Coronary artery (tissue), 2 donors: ENCODE data around the gene ZNF24.

Experiments used
- DNase-seq: peaks from one replicate; pipeline ENCODE4 v3.0.0-alpha.2; 2017; ENCODE audit warnings: low spot score
- H3K27ac ChIP-seq, 2 donors: fragments of 200-600 bp; sonication (generic); one replicate each; pipeline ENCODE4 v1.5.1; 2016 to 2019
- H3K4me3 ChIP-seq: fragments of 200-600 bp; sonication (generic); 2 replicates; pipeline ENCODE4 v1.5.1; 2016; ENCODE audit warnings: mild to moderate bottlenecking, moderate library complexity
- TF ChIP-seq, protein P1 (sequence below): fragments of 200-600 bp; sonication (generic); IDR thresholded peaks from one replicate; pipeline ENCODE4 v1.5.1; 2019; ENCODE audit warnings: antibody characterized with exemption

ZNF24 gene

DNA sequence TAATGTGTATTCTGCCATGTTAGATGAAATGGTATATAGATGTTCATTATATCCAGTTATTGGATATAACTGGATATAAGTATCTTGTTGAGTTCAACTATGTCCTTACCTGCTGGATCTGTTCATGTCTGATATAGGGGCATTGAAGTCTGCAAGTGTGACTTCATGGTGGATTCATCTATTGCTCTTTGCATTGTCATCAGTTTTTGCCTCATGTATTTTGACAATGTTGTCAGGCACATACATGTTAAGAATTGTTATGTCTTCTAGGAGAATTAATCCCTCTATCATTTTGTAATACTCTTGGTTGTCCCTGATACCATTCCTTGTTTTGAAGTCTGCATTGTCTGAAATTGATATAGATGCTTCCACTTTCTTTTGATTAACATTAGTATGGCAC is 15.4 kb downstream of the ZNF24 start:
- TF ChIP-seq, protein P1, sequence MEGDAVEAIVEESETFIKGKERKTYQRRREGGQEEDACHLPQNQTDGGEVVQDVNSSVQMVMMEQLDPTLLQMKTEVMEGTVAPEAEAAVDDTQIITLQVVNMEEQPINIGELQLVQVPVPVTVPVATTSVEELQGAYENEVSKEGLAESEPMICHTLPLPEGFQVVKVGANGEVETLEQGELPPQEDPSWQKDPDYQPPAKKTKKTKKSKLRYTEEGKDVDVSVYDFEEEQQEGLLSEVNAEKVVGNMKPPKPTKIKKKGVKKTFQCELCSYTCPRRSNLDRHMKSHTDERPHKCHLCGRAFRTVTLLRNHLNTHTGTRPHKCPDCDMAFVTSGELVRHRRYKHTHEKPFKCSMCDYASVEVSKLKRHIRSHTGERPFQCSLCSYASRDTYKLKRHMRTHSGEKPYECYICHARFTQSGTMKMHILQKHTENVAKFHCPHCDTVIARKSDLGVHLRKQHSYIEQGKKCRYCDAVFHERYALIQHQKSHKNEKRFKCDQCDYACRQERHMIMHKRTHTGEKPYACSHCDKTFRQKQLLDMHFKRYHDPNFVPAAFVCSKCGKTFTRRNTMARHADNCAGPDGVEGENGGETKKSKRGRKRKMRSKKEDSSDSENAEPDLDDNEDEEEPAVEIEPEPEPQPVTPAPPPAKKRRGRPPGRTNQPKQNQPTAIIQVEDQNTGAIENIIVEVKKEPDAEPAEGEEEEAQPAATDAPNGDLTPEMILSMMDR = no peak
- Histone ChIP-seq H3K27ac (no peak overlapping the region), H3K4me3 (no peak overlapping the region)
- DNase-seq = no peak

DNA sequence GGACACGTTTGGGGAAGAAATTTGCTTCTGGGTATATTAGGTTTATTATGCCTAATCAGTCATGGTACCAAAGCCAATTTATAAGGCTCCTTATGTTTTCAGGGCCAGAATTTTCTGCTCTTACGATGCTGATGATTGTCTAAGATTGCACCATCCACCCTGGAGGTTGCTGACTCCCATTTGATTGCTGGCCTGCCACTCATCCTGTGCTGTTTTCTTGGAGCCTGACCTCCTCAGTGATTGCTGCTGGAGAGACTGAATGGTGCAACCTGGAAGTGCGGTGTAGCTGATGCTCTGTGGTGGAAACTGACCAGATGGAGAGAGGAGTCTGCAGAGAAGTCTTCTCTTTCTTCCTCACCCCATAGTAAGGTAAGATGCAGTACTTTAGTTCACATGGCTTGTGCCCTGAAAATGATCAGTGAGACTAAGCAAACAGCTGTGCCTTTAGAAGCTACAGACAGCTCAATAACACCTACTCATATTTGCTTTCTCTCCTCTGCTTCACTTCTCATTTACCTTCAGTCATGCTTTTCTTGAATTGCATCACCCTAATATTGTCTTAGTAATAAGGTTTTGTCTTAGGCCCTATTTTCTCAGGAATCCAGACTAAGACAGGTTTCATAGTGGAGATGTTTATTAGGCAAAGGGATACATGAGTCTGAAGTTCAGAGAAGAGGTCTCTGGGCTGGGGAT is 17.4 kb downstream of the ZNF24 start:
- no peak overlapping the region for H3K27ac ChIP-seq
- no peak overlapping the region for H3K4me3 ChIP-seq
- no peak for DNase-seq
- TF ChIP-seq, protein P1 = no peak

DNA sequence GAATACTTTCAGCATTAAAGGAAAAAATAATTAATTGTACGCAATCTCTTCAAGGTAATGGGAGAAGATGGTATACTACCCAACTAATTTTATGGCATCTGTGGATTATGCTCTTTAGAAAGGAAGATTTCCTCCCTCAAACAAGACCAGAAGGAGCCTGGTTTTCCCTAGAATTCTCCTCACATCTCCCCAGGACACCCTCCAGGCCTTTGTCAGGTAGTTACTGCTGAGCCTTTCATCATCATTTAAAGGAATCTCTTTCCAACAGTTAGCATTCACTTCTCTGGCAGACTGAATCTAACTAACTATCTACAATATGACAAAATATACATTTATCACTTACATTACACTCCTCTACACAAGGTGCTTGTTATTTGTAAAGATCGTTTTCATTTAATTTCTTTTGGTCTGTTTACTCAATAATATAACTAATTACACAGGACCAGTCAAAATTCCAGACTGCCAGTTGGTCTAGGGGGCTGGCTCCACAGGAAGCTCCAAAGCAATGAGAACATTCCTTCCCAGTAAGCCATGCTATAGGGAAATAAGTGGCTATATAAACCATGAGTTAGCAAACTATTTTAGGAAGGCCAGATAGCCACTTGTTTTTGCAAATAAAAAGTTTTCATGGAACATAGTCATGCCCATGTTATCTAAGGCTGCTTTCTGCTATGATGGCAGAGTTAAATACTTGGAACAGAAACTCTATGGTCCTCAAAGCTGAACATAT is 19.1 kb downstream of the ZNF24 start:
- Histone ChIP-seq H3K27ac (no peak overlapping the region), H3K4me3 (no peak overlapping the region)
- DNase-seq = no peak
- TF ChIP-seq, protein P1 = no peak

DNA sequence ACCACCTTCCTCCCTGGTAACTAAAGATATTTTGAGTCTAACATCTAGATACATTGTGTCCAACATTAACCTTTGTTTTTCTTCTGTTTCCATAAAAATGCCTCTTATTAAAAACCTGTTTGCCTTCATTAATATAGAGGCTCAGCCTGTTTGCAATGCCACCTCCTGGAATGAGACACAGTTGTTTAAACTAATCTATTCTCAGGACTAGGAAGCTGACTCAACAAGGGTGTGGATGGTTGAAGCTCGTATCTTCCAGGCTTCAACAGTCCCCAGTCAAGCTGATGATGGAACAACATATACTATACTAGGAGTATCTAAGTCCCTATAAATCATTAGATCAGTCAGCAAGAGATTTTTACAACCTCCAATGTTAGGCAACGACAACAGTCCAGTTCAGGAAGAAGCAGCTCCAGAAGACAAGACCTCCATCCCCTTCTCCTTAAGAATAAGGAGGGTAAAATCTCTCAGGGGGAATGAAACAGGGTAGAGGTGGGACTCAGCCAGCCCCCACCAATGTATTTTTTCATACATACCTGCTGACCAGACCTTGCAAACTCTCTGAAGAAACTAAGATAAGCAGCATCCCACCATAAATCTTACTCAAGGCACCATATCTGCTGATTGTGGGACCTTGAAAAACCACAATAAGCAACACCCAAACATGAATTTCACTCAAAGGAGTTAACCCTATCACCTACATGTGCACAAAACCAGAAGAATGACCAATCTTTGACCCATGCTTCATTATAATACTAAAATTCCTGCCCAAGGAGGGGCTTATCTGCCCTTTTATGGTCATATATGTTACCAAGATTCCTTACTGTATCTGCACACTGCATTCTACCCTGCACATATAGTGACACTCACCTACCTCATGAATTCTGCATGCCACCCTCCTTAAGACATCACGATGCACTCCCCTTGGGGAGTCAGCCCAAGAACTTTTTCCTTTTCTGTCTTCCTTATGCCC is 21.4 kb downstream of the ZNF24 start:
- no peak overlapping the region for H3K4me3 ChIP-seq
- TF ChIP-seq, protein P1 = no peak
- no peak overlapping the region for H3K27ac ChIP-seq
- DNase-seq = no peak

DNA sequence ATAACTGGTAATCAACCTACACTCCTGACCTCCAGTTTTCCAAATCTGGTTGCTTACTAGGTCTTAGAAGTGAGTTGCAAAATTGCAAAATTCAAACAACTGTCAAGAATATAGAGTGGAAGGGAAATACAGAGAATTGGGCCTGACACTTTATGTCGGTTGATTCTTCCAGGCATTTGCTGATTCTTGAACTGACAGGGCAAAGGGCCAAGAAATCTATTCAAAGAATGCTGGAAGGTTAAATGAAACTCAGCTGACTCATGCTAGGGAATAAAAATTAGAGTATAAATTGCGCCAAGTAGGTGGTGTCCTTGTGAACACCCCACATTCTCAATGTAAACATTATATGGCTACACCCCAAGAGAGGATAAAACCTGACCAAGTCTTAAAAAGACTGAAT is 32.7 kb downstream of the ZNF24 start:
- TF ChIP-seq, protein P1 = no peak
- Histone ChIP-seq H3K27ac (no peak overlapping the region), H3K4me3 (no peak overlapping the region)
- no peak for DNase-seq

DNA sequence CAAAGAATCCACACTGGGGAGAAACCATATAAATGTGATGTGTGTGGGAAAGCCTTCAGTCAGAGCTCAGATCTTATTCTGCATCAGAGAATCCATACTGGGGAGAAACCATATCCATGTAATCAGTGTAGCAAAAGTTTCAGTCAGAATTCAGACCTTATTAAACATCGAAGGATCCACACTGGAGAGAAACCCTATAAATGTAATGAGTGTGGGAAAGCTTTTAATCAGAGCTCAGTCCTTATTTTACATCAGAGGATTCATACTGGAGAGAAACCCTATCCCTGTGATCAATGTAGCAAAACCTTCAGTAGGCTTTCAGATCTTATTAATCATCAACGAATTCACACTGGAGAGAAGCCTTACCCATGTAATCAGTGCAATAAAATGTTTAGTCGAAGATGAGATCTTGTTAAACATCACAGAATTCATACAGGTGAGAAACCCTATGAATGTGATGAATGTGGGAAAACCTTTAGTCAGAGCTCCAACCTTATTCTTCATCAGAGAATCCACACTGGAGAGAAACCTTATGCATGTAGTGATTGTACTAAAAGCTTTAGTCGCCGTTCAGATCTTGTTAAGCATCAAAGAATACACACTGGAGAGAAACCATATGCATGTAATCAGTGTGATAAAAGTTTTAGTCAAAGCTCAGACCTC is 37.5 kb downstream of the ZNF24 start:
- TF ChIP-seq, protein P1 = no peak

More for the DNA sequence above, 37.5 kb downstream of the ZNF24 start:
- no peak overlapping the region for H3K27ac ChIP-seq
- H3K4me3 ChIP-seq = peak overlapping the region; percentile 15
- DNase-seq = no peak
